ENCODE measurements around the gene BAHCC1. TPM values are rescaled to one million over a fixed set of nuclear protein-coding genes. Genes with fewer than 3 reads are reported as not detected.

Gene BAHCC1
- total and polyA plus RNA-seq, 2 donors (not counting 3 experiments of a cell fraction or from before 2014, with no cell fraction given): 4.7 to 11.6 TPM

- no peak for FAIRE-seq
- H3K4me2 ChIP-seq (ENCODE audit: insufficient read depth, low read length): no peak overlapping the region
Measured at GRCh38 chr17:81380666-81381518, 14.4 kb upstream of the BAHCC1 start.

More at GRCh38 chr17:81380666-81381518, 14.4 kb upstream of the BAHCC1 start:
- H3K79me2 ChIP-seq (ENCODE audit: control insufficient read depth, insufficient read depth, low read length): no peaks in the 10 kb centered on the region
- TF ChIP-seq POLR2AphosphoS5 (IDR thresholded peaks at IDR 0.05; ENCODE audit: insufficient read depth, low read depth, low read length) (no peak), POLR2A (IDR thresholded peaks at IDR 0.05; ENCODE audit: low read depth, low read length) (no peak), MYC (IDR thresholded peaks at IDR 0.05; ENCODE audit: low read depth, low read length) (no peak), CTCF (IDR thresholded peaks at IDR 0.05; ENCODE audit: extremely low read depth in 1 of 2, insufficient read depth in 1 of 2, low read depth in 1 of 2, low read length in 2 of 2) (no peak), JUN (IDR thresholded peaks at IDR 0.05; ENCODE audit: borderline replicate concordance, insufficient read depth, insufficient read length, low read depth) (no peak), GATA2 (IDR thresholded peaks at IDR 0.05; ENCODE audit: insufficient read depth, insufficient read length, low read depth, low read length) (no peak), EZH2 (IDR thresholded peaks at IDR 0.05; ENCODE audit: borderline replicate concordance, low read depth, low read length, severe bottlenecking) (no peak), FOS (IDR thresholded peaks at IDR 0.05; ENCODE audit: borderline replicate concordance, insufficient read depth, low read length) (no peak)
- TF ChIP-seq, protein P1, sequence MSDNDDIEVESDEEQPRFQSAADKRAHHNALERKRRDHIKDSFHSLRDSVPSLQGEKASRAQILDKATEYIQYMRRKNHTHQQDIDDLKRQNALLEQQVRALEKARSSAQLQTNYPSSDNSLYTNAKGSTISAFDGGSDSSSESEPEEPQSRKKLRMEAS (IDR thresholded peaks at IDR 0.05; ENCODE audit: insufficient read depth, insufficient read length): no peak
- POLR2A ChIA-PET: no interaction called here
- no peak for DNase-seq (ENCODE audit: low read depth, low spot score)
- BruUV-seq (replicated peaks): no TSS peak
- H3K36me3 ChIP-seq (ENCODE audit: control insufficient read depth in 2 of 2, extremely low read depth in 1 of 2, insufficient read depth in 2 of 2, low read length in 2 of 2): no peaks in the 10 kb centered on the region
- no peak overlapping the region for H2AFZ ChIP-seq (ENCODE audit: low read depth, low read length)
- H3K9ac ChIP-seq (replicated peaks; ENCODE audit: extremely low read depth, insufficient read depth, low read length): no peak overlapping the region
- dilution Hi-C loops (cut with MboI; ENCODE audit: extremely low pct_ligation_motif_present, low sequenced_read_pairs): no loop called here
- no peaks in the 10 kb centered on the region for H3K9me3 ChIP-seq (replicated peaks; ENCODE audit: control insufficient read depth, insufficient read depth, low read length)
- intact Hi-C loops (cut with micrococcal nuclease): no loop called here
- H3K4me3 ChIP-seq (replicated peaks in 1 of 3; ENCODE audit: insufficient read depth in 1 of 3, low read depth in 1 of 3, low read length in 3 of 3): no peak overlapping the region
- no peaks in the 10 kb centered on the region for H3K4me1 ChIP-seq (ENCODE audit: control insufficient read depth, extremely low read depth, insufficient read depth, low read length)
- CTCF ChIA-PET: interaction anchor here (1.2 to 1.4 kb wide), 2 partner anchors 27 to 35 kb away, joined by 3 to 4 read pairs; no protein-coding TSS in a partner anchor
- H3K27ac ChIP-seq (ENCODE audit: insufficient read depth, low read depth, low read length): no peak overlapping the region
- H4K20me1 ChIP-seq (replicated peaks; ENCODE audit: control insufficient read depth, extremely low read depth, insufficient read depth, low read length): no peaks in the 10 kb centered on the region
- peaks cover 0 to 2% of the 10 kb centered on the region in 2 experiments for H3K27me3 ChIP-seq (ENCODE audit: control insufficient read depth in 2 of 2, insufficient read depth in 2 of 2, low read length in 2 of 2)
- no peaks in the 10 kb centered on the region for H3K9me1 ChIP-seq (replicated peaks; ENCODE audit: control insufficient read depth, extremely low read depth, insufficient read depth, low read length)

Data from endothelial cell of umbilical vein (primary cell).